SK-N-SH treated with all-trans-retinoic acid at 6 μM for 48 hours (cell line): ENCODE results near the gene RFX4.

Experiments used
- ISL1 ChIP-seq: fragments of 250-450 bp; sonication (Bioruptor Pico); IDR thresholded peaks from 2 replicates; pipeline ENCODE4 v2.1.2; 2022; ENCODE audit warnings: mild to moderate bottlenecking, moderate library complexity
- RARB ChIP-seq: fragments of 250-450 bp; sonication (Bioruptor Pico); IDR thresholded peaks from 2 replicates; pipeline ENCODE4 v1.8.0; 2021; ENCODE audit warnings: mild to moderate bottlenecking, moderate library complexity
- SNAI2 ChIP-seq: fragments of 250-450 bp; sonication (Bioruptor Pico); IDR thresholded peaks from 2 replicates; pipeline ENCODE4 v1.5.0; 2020; ENCODE audit warnings: mild to moderate bottlenecking, moderate library complexity
- TCF4 ChIP-seq: fragments of 250-450 bp; sonication (Bioruptor Pico); IDR thresholded peaks from 2 replicates; pipeline ENCODE4 v1.8.0; 2021; ENCODE audit warnings: mild to moderate bottlenecking, moderate library complexity, borderline replicate concordance
- TSHZ2 ChIP-seq: fragments of 250-450 bp; sonication (Bioruptor Pico); IDR thresholded peaks from 2 replicates; pipeline ENCODE4 v1.5.0; 2020; ENCODE audit warnings: mild to moderate bottlenecking, moderate library complexity
- ZC3H10 ChIP-seq: fragments of 250-450 bp; sonication (Bioruptor Pico); IDR thresholded peaks from 2 replicates; pipeline ENCODE4 v1.5.1; 2021; ENCODE audit warnings: mild to moderate bottlenecking, moderate library complexity
- ZFP30 ChIP-seq: fragments of 450-650 bp; formaldehyde crosslinking; IDR thresholded peaks from 2 replicates; pipeline ENCODE4 v1.5.0; 2022; ENCODE audit warnings: mild to moderate bottlenecking, moderate library complexity
- ZNF565 ChIP-seq: fragments of 450-650 bp; formaldehyde crosslinking; conservative IDR thresholded peaks from 2 replicates; pipeline ENCODE4 v1.5.0; 2020; ENCODE audit warnings: low read depth, mild to moderate bottlenecking, moderate library complexity
- ZNF8 ChIP-seq: fragments of 450-650 bp; formaldehyde crosslinking; IDR thresholded peaks from 2 replicates; pipeline ENCODE4 v1.5.0; 2020; ENCODE audit warnings: mild to moderate bottlenecking, moderate library complexity

GRCh38 chr12:106712768-106713167, 130.0 kb downstream of the RFX4 start:
- TF ChIP-seq RARB (CRISPR knock-in tag) (no peak), ZFP30 (CRISPR knock-in tag) (no peak), ZNF565 (no peak), ISL1 (no peak), ZC3H10 (CRISPR knock-in tag) (no peak), ZNF8 (no peak), TCF4 (CRISPR knock-in tag) (no peak), TSHZ2 (no peak), SNAI2 (no peak)
